B cell (primary cell): ENCODE results near the gene TCF3.

Source experiments
- EZH2 ChIP-seq: IDR thresholded peaks from 2 replicates; pipeline ENCODE4 v1.6.1; 2012; ENCODE audit warnings: borderline replicate concordance, low read depth, mild to moderate bottlenecking, moderate library complexity, low read length; ENCODE audit not compliant: insufficient read depth, poor library complexity, severe bottlenecking
- TF ChIP-seq, protein P1 (sequence below): fragments of 200-600 bp; IDR thresholded peaks from one replicate; pipeline ENCODE4 v1.8.0; 2022; ENCODE audit warnings: antibody characterized with exemption, mild to moderate bottlenecking

DNA sequence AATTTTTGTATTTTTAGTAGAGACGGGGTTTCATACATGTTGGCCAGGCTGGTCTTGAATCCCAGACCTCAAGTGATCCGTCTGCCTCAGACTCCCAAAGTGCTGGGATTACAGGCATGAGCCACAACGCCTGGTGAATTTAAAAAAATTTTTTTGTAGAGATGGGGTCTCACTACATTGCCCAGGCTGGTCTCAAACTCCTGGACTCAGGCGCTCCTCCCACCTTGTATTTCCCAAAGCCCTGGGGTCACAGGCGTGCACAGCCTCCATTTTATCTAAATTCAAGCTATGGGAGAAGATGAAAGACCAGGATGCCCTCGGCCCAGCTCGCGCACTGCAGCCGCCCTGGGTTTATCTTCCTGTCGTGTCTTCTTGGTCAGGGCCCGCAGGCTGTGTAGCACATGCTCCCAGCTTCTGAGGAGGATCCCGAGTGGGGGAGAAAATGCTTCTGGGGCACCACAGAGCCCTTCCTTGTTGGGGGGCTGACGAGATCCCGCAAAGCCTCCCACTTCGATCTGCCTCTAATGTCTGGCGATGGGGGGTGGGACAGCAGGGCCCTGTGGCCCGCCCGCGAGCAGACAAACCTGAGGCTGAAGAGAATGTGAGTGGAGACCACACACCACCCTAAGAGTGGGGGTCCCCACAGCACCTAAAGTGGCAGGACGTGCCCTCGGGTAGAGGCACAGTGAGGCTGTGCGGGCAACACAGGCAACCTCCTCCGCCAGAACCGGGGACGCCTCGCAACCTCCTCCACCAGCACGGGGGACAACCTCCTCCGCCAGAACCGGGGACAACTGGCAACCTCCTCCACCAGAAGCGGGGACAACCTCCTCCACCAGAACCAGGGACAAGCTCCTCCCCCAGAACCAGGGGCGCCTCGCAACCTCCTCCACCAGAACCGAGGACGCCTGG lies 15.8 kb downstream of the TCF3 start:
- TF ChIP-seq, protein P1, sequence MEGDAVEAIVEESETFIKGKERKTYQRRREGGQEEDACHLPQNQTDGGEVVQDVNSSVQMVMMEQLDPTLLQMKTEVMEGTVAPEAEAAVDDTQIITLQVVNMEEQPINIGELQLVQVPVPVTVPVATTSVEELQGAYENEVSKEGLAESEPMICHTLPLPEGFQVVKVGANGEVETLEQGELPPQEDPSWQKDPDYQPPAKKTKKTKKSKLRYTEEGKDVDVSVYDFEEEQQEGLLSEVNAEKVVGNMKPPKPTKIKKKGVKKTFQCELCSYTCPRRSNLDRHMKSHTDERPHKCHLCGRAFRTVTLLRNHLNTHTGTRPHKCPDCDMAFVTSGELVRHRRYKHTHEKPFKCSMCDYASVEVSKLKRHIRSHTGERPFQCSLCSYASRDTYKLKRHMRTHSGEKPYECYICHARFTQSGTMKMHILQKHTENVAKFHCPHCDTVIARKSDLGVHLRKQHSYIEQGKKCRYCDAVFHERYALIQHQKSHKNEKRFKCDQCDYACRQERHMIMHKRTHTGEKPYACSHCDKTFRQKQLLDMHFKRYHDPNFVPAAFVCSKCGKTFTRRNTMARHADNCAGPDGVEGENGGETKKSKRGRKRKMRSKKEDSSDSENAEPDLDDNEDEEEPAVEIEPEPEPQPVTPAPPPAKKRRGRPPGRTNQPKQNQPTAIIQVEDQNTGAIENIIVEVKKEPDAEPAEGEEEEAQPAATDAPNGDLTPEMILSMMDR: no peak
- no peak for TF ChIP-seq EZH2
